Large intestine (tissue), 3 donors: ENCODE results near the gene DAGLA. TPM values are rescaled to one million over a fixed set of nuclear protein-coding genes. Genes with fewer than 3 reads are reported as not detected.
A peak's percentile ranks its signal among the peaks of the same experiment; 100 is the strongest.
"Not testable (repeated sequence)": the region's sequence is repeated elsewhere in the genome, so short reads cannot be mapped to it uniquely, and the experiment has no call there.

ENCODE experiments used
- DNase-seq, 2 donors: peaks; one replicate each; pipeline versions ENCODE4 v3.0.0 to v3.0.0-alpha.2; 2013
- H3K27ac ChIP-seq: one replicate; pipeline ENCODE4 v1.5.1; 2013; ENCODE audit warnings: low read length
- H3K27me3 ChIP-seq: 2 replicates; pipeline ENCODE4 v1.6.1; 2013; ENCODE audit warnings: low read length; ENCODE audit not compliant: control insufficient read depth, insufficient read depth
- H3K36me3 ChIP-seq: 2 replicates; pipeline ENCODE4 v1.6.1; 2013; ENCODE audit warnings: low read length; ENCODE audit not compliant: control insufficient read depth, insufficient read depth
- H3K4me1 ChIP-seq: one replicate; pipeline ENCODE4 v1.6.1; 2013; ENCODE audit warnings: low read length; ENCODE audit not compliant: control insufficient read depth, insufficient read depth
- H3K4me3 ChIP-seq: one replicate; pipeline ENCODE4 v1.5.1; 2013; ENCODE audit warnings: low read length
- H3K9me3 ChIP-seq: one replicate; pipeline ENCODE4 v1.6.1; 2013; ENCODE audit warnings: mild to moderate bottlenecking, low read depth, low read length, moderate library complexity; ENCODE audit not compliant: control insufficient read depth
- WGBS: methylation state at CpG from one replicate; pipeline ENCODE4 v1.1.5; 2013; ENCODE audit warnings: low lambda C conversion rate; ENCODE audit not compliant: insufficient coverage; 5-methylcytosine and 5-hydroxymethylcytosine counted together
- polyA plus RNA-seq: library from polyadenylated mRNA; unstranded; fragments of 120-200 nt; gene quantifications from one replicate; pipeline ENCODE4 v1.2.1, GENCODE V29; 2013

The DAGLA gene
- polyA plus RNA-seq, 1 donor, result 12.0 TPM

DNA sequence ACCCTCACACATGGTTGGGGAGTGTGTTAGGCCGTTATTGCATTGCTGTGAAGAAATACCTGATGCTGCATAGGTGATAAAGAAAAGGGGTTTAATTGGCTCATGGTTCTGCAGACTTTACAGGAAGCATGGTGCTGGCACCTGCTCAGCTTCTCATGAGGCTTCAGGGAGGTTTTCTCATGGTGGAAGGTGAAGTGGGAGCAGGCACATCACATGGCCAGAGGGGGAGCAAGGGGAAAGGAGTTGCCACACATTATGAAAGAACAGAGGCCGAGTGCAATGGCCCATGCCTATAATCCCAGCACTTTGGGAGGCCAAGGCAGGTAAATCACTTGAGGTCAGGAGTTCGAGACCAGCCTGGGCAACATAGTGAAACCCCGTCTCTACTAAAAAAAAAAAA is 19.2 kb upstream of the DAGLA start:
- H3K4me3 ChIP-seq, H3K9me3 ChIP-seq, H3K27me3 ChIP-seq, H3K36me3 ChIP-seq: not testable (repeated sequence)
- peak; percentile 71 to 83 for DNase-seq
- peak overlapping the region; percentile 58 for H3K27ac ChIP-seq
- peaks cover 29% of the 10 kb centered on the region for H3K4me1 ChIP-seq
- WGBS, result no CpG with 5 or more reads among the region's 4 CpGs

DNA sequence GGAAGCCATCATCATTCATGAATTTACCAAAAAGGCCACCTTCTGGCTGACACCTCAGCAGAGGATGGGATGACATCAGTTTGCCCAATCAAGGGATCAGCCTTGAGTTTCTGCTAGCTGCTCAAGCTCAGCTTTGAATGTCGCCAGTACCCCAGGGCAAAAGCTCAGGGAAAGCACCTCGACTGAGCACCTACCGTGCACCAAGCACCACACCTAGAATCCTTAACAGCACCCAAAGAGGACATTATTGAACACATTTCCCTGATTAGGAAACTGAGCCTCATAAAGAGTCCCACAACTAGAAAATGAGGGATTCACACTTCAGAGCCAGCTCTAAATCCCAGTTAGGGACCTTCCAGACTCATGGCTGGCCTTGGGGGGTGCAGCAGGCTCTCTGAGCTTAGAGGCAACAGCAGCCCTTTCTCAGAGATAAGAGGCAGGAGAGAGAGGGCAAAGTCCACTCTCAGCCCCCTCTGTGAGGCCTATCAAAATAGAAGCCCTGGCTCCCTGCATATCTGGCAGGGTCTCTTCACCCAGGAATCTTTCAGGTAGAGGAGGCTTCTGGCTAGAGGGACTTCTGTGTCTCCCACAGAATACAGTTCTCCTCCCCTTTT is 13.4 kb upstream of the DAGLA start:
- Histone ChIP-seq H3K4me1 (peaks cover 34% of the 10 kb centered on the region), H3K9me3 (no peaks in the 10 kb centered on the region), H3K27ac (peak overlapping the region; percentile 94), H3K27me3 (no peaks in the 10 kb centered on the region), H3K4me3 (peak overlapping the region; percentile 52), H3K36me3 (no peaks in the 10 kb centered on the region)
- peak; percentile 92 to 98 for DNase-seq
- WGBS, result no CpG with 5 or more reads among the region's 3 CpGs

GRCh38 chr11:61667684-61668305 is 12.4 kb upstream of the DAGLA start:
- peak in 1 of 2 donors; percentile 75 for DNase-seq
- H3K27ac ChIP-seq, result peak overlapping the region; percentile 94
- WGBS, result no CpG with 5 or more reads among the region's 6 CpGs
- peaks cover 35% of the 10 kb centered on the region for H3K4me1 ChIP-seq
- H3K4me3 ChIP-seq, result peak overlapping the region; percentile 52
- no peaks in the 10 kb centered on the region for H3K27me3 ChIP-seq
- peaks cover 3% of the 10 kb centered on the region for H3K36me3 ChIP-seq
- H3K9me3 ChIP-seq, result no peaks in the 10 kb centered on the region

DNA sequence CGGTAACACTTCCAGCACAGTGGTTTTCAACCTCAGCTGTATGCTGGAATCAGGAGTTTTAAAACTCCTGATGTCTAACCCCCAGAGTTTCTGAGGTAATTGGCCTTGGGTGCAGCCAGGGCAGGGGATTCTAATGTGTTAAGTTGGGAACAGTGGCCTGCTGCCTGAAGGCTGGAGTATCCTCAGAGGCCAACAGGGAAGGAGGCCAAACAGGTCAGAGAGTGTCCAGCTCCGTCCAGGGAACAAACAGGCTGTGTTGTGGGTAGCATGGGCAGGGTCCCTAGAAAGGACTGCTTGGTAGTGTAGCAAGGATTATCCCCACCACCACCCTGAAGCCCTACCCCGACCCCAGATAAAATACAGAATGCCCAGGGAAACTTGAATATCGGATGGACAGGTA is 10.8 kb upstream of the DAGLA start:
- no CpG with 5 or more reads among the region's 4 CpGs for WGBS
- Histone ChIP-seq H3K4me1 (peaks cover 35% of the 10 kb centered on the region), H3K36me3 (peaks cover 3% of the 10 kb centered on the region), H3K4me3 (peak overlapping the region; percentile 2), H3K27me3 (no peaks in the 10 kb centered on the region), H3K27ac (peak overlapping the region; percentile 36), H3K9me3 (no peaks in the 10 kb centered on the region)
- DNase-seq, result no peak

- Histone ChIP-seq H3K36me3 (peaks cover 3% of the 10 kb centered on the region), H3K4me1 (peaks cover 33% of the 10 kb centered on the region), H3K4me3 (no peak overlapping the region), H3K27ac (peak overlapping the region; percentile 57), H3K9me3 (no peaks in the 10 kb centered on the region), H3K27me3 (no peaks in the 10 kb centered on the region)
- DNase-seq, result no peak
- no CpG with 5 or more reads among the region's 2 CpGs for WGBS
Observed at GRCh38 chr11:61670626-61671025, 9.6 kb upstream of the DAGLA start.

DNA sequence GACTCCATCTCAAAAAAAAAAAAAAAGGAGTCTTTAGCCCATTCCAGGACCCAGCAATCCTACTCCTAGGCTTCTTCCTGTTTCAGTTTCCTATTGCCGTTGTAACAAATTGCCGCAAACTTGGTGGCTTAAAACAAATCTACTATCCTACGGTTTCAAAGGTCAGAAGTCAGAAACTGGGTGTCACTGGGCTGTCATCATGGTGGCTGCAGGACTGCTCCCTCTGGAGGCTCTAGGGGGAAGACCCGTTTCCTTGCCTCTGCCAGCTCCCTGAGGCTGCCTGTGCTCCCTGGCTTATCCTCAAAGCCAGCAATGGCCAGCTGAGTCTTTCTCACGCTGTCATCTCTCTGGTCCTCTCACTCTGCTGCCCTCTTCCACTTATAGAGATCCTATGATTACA is 8.7 kb upstream of the DAGLA start:
- no peak overlapping the region for H3K4me3 ChIP-seq
- H3K4me1 ChIP-seq, result peaks cover 27% of the 10 kb centered on the region
- peaks cover 4% of the 10 kb centered on the region for H3K36me3 ChIP-seq
- peak overlapping the region; percentile 57 for H3K27ac ChIP-seq
- H3K9me3 ChIP-seq, result no peaks in the 10 kb centered on the region
- no CpG with 5 or more reads among the region's 5 CpGs for WGBS
- DNase-seq, result peak; percentile 86 to 91
- no peaks in the 10 kb centered on the region for H3K27me3 ChIP-seq

GRCh38 chr11:61673946-61674467 is 6.2 kb upstream of the DAGLA start:
- H3K27me3 ChIP-seq, DNase-seq, H3K27ac ChIP-seq, H3K36me3 ChIP-seq, H3K4me3 ChIP-seq, H3K9me3 ChIP-seq: not testable (repeated sequence)
- WGBS, result 95% methylated on average over 2 of the region's 2 CpGs
- peaks cover 22% of the 10 kb centered on the region for H3K4me1 ChIP-seq

DNA sequence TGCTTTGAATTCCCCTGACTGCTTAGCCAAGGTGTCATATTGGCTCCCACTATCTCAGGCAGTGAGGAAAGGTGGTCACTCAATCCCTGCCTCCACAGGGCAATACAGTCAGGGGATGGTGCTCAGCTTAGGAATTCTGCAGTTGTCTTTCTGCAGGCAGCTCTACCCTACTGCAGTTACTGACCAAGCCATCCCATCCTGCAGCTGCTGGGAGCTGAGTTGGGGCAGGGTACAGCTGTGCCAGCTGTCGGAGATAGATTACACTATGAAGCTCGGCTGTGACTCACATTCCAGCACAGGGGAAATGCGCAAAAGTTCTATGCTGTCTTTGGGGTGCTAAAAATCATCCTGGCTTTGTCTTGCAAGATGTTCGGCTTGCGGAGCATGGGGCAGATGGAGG is 4.4 kb upstream of the DAGLA start:
- Histone ChIP-seq H3K36me3 (peaks cover 5% of the 10 kb centered on the region), H3K27me3 (no peaks in the 10 kb centered on the region), H3K27ac (no peak overlapping the region), H3K9me3 (no peaks in the 10 kb centered on the region), H3K4me1 (peaks cover 16% of the 10 kb centered on the region), H3K4me3 (no peak overlapping the region)
- DNase-seq, result no peak
- no CpG with 5 or more reads among the region's 5 CpGs for WGBS

DNA sequence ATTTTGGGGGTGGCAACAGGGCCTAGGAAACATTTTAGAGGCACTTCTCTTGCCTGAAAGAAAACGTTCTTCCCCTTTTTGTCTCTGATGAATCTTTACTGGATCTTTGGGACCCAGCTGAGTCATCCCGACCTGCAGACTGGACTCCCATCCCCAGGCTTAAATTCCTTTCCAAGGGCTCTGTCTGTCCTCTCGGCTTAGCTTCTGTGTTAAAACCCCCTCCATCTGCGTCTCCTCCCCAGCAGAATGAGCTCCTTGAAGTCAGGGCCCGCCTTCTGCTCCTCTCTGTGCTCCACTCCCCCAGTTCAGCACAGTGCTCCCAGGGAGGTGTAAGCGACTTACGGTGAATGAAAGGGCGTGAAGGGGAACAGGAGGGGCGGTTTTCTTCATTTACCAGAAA is 895 bp upstream of the DAGLA start:
- H3K4me3 ChIP-seq, result no peak overlapping the region
- H3K27me3 ChIP-seq, result no peaks in the 10 kb centered on the region
- DNase-seq, result no peak
- H3K9me3 ChIP-seq, result no peaks in the 10 kb centered on the region
- H3K4me1 ChIP-seq, result peaks cover 38% of the 10 kb centered on the region
- no peak overlapping the region for H3K27ac ChIP-seq
- no CpG with 5 or more reads among the region's 9 CpGs for WGBS
- H3K36me3 ChIP-seq, result peaks cover 2% of the 10 kb centered on the region

- Histone ChIP-seq H3K4me3 (peak overlapping the region; percentile 56), H3K27ac (no peak overlapping the region), H3K9me3 (no peaks in the 10 kb centered on the region), H3K36me3 (peaks cover 2% of the 10 kb centered on the region), H3K27me3 (no peaks in the 10 kb centered on the region), H3K4me1 (peaks cover 46% of the 10 kb centered on the region)
- peak in 1 of 2 donors; percentile 41 for DNase-seq
- no CpG with 5 or more reads among the region's 30 CpGs for WGBS
Observed at GRCh38 chr11:61680622-61681221, 531 bp downstream of the DAGLA start.
